Astrocyte of the cerebellum (primary cell): Measurements from ENCODE around the gene OR6C2.
"Not testable (repeated sequence)": the region's sequence is repeated elsewhere in the genome, so short reads cannot be mapped to it uniquely, and the experiment has no call there.

Source experiments
- DNase-seq: peaks from one replicate; pipeline ENCODE4 v3.0.0-alpha.2; 2011; ENCODE audit warnings: low read depth
- H3K4me3 ChIP-seq: 2 replicates; pipeline ENCODE4 v1.5.1; 2011; ENCODE audit warnings: mild to moderate bottlenecking, low read depth, low read length, moderate library complexity
- in situ Hi-C: cut with HindIII; loops from 2 replicates; pipeline ENCODE4 v1.10.0; 2017; ENCODE audit warnings: low sequenced_read_pairs
- TF ChIP-seq, protein P1 (sequence below): IDR thresholded peaks from 2 replicates; pipeline ENCODE4 v1.5.1; 2012; ENCODE audit warnings: low read length, low read depth, moderate library complexity, mild to moderate bottlenecking; ENCODE audit errors: missing control alignments

The OR6C2 gene

DNA sequence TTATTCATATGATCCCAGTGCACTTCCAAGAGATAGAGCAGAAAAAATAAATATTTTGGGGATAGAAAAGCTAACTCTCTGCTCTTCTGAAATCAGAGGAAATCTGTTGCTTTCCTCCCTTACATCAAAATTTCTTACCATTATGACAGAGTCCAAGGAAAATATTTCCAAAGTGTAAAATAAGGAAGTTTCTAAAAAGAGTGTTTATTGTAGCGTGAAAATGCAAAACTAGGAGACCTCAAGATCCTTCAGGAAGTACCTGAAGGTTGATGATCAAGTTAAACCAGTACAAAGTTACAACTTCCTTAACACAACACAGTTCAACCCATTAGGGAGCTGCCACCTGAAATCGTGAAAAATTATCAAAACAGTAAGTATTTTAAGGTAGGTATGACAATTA, at the start of gene OR6C2:
OR6C2 (plus strand) TSS at position 301 of the 400 bp plus-strand sequence. CDS start 8,138 bp downstream, outside the sequence.
- TF ChIP-seq, protein P1, sequence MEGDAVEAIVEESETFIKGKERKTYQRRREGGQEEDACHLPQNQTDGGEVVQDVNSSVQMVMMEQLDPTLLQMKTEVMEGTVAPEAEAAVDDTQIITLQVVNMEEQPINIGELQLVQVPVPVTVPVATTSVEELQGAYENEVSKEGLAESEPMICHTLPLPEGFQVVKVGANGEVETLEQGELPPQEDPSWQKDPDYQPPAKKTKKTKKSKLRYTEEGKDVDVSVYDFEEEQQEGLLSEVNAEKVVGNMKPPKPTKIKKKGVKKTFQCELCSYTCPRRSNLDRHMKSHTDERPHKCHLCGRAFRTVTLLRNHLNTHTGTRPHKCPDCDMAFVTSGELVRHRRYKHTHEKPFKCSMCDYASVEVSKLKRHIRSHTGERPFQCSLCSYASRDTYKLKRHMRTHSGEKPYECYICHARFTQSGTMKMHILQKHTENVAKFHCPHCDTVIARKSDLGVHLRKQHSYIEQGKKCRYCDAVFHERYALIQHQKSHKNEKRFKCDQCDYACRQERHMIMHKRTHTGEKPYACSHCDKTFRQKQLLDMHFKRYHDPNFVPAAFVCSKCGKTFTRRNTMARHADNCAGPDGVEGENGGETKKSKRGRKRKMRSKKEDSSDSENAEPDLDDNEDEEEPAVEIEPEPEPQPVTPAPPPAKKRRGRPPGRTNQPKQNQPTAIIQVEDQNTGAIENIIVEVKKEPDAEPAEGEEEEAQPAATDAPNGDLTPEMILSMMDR = no peak
- in situ Hi-C loops = no loop called here
- H3K4me3 ChIP-seq = no peak within 1 kb of the TSS

DNA sequence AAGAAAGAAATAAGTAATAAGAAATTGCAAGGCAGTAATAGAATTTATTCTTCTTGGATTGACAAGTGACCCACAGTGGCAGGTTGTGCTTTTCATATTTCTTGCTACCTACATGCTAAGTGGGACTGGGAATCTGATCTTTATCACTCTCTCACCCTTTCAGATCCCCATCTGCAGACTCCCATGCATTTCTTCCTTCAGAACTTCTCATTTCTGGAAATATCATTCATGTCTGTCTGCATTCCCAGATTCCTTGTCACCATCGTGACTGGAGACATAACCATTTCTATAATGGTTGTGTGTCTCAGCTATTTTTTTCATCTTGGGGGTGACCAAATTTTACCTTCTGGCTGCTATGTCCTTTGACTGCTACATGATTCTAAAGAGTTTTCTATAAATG, 47.5 kb upstream of the OR6C2 start:
- in situ Hi-C loops = no loop called here
- TF ChIP-seq, protein P1 = no peak
- DNase-seq = no peak
- H3K4me3 ChIP-seq = no peak overlapping the region

More for the DNA sequence above, at the start of gene OR6C2:
- DNase-seq = no peak

DNA sequence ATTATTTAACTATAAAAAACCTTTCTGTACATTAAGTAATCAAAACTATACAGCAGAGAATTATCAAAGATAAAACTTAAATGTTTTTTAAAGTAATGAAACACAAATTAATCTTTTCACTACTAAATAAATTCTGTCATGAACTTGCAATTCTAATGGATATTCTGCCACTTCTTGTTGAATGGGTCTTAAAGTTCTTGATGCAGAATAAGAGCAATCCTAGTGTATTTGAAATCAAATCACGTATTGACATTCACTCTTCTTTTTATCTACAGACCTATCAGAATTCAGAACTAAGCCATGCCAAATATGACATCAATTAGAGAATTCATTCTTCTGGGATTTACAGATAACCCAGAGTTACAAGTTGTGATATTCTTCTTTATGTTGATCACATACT, 43.6 kb upstream of the OR6C2 start, which contains the start of gene OR6C65:
OR6C65 (plus strand) TSS at position 301 of the 400 bp plus-strand sequence; CDS start at position 301, 0 bp downstream.
- in situ Hi-C loops = no loop called here
- no peak within 1 kb of the TSS for H3K4me3 ChIP-seq
- DNase-seq = no peak
- TF ChIP-seq, protein P1 = no peak

DNA sequence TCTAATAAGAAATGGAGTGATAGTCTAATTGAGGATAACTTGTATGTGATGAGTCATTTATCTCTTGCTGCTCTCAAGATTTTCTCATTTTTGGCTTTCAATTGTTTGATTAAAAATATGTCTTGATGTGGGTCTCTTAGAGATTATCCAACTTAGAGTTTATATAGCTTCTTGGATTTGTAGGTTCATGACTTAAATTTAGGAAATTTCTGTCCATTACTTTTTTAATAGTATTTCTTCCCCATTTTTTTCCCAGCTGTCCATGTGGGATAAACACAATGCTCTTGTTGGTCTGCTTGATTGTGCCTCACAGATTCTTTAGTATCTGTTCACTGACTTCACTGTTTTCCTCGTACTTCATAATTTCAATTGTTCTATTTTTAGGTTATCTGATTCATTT, 36.0 kb upstream of the OR6C2 start:
- in situ Hi-C loops = no loop called here
- DNase-seq = no peak
- H3K4me3 ChIP-seq = no peak overlapping the region
- TF ChIP-seq, protein P1 = no peak

DNA sequence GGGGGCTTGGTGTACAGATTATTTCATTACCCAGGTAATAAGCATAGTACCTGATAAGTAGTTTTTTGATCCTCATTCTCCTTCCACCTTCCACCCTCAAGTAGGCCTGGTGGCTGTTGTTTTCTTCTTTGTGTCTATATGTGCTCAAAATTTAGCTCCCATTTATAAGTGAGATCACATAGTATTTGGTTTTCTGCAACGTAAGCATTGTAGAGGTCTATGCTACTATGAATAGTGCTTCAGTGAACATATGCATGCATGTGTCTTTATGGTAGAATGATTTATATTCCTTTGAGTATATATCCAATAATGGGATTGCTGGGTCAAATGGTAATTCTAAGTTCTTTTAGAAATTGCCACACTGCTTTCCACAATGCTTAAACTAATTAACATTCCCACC, 34.7 kb upstream of the OR6C2 start:
- H3K4me3 ChIP-seq, in situ Hi-C loops, DNase-seq: not testable (repeated sequence)

DNA sequence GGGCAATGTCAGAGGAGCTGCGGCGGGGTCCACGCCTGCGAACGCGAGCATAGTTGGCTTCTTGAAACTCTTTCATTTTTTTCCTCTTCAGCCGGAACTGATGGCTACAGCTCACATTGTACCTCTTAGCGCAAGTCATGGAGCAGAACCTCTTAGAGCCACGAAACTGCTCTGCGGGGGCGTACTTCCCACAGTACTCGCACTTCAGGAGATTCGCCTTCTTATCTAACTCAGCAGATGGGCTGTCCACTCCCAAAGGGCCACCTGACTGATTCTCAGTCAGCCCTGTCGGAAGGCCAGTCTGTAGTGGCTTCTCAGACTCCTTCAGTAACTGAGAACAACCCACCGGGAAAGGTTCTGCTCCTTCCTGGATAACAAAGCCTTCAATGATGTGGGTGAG, 31.7 kb upstream of the OR6C2 start:
- in situ Hi-C loops, H3K4me3 ChIP-seq, DNase-seq: not testable (repeated sequence)

DNA sequence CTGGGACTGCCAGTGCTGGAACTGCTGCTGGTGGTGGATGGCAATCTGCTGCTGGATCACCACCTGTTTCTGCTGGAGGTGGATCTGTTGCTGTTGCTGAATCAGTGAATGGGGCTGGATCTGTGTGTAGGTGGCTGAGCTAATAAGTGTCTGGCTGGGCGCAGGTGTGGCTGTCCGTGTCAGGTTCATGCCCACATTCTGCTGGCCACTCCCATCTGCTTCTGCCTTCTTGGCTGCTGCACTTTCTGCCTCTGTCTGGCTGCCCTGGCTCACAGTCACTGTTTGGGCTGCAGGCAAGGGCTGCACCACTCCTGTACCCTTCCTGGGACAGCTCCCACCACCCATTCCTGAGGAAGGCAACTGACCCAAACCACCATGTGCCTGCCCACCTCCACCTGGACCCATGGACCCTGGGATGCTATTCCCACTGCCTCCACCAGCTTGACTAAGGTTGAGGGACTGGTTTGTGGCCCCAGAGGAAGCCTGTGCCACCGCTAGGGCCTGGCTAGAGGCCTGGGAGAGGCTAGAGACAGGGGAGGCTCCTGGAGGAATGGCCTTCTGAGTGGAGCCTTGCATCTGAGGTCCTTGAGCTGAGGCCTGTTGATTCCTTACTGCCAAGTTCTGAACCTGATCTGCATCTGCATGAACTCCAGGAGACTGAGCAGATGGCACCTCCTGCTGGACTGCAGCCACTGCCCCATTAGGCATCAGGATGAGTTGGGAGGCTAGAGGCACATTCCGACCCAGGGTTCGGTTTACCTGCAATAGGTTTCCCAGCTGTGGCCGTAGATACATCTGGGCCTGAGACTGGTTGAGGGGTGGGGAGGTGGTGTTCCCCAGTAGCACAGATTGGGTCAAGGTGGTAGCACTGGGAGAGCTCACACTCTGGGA, 30.1 kb upstream of the OR6C2 start:
- H3K4me3 ChIP-seq, in situ Hi-C loops, DNase-seq: not testable (repeated sequence)

DNA sequence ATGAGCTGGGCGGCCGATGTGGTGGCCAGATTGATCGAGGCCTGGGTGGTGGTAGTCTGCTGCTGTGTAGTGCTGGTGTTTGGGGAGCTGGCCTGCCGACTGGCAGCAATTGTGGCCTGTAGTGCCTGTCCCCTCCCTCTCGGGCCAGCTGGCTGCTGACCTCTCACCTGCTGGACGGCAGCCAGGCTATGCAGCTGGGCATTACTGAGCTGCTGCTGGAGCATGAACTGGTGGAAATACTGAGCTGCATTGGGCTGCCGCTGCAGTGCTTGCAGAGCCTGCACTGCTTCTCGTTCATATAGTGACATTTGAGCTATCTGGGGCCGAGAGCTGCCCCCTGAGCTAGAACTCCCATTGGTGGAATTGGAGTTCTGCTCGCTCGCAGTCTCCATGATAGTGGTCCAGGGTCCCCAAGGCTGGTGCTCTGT, 29.5 kb upstream of the OR6C2 start:
- DNase-seq, H3K4me3 ChIP-seq, in situ Hi-C loops: not testable (repeated sequence)

DNA sequence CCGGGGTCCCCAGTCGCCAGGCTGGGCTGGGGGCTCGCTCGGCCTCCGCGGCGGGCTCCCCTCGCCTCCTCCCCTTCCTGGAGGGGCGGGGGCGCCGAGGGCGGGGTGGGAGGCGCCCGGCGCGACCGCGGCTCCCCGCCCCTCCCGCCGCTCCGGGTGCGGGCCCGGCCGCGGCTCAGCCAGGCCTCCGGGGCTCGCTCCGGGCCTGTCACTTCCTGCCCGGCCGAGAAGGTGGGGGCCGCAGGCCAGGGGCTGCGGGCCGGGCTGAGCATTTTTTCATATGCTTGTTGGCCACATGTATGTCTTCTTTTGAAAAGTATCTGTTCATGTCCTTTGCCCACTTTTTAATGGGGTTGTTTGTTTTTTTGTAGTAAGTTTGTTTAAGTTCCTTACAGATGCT, 29.0 kb upstream of the OR6C2 start:
- H3K4me3 ChIP-seq, in situ Hi-C loops, DNase-seq: not testable (repeated sequence)
